Transverse colon (tissue), 4 donors: ENCODE measurements around the gene MSX2. TPM values are rescaled to one million over a fixed set of nuclear protein-coding genes. Genes with fewer than 3 reads are reported as not detected.

ENCODE experiments used
- DNase-seq: peaks from one replicate; pipeline ENCODE4 v3.0.0-alpha.2; 2019
- H3K27ac ChIP-seq, 4 donors: fragments of 200-600 bp; sonication (generic); 2 replicates each; pipeline ENCODE4 v1.5.1; 2016 to 2018; ENCODE audit warnings: inconsistent platforms in 4 of 4
- H3K27me3 ChIP-seq: fragments of 200-600 bp; sonication (generic); 2 replicates; pipeline ENCODE4 v1.5.1; 2017; ENCODE audit warnings: inconsistent platforms
- H3K36me3 ChIP-seq, 4 donors: fragments of 200-600 bp; sonication (generic); 2 replicates each; pipeline ENCODE4 v1.5.1; 2017 to 2019; ENCODE audit warnings: inconsistent platforms in 4 of 4
- H3K4me1 ChIP-seq, 4 donors: fragments of 200-600 bp; sonication (generic); 2 replicates each; pipeline ENCODE4 v1.5.1; 2017 to 2020; ENCODE audit warnings: inconsistent platforms in 4 of 4
- H3K4me3 ChIP-seq, 4 donors: fragments of 200-600 bp; sonication (generic); 1 replicate in 1 of 4; 2 replicates in 3 of 4; pipeline versions ENCODE4 v1.5.1 to v1.6.1; 2017 to 2019; ENCODE audit warnings: inconsistent platforms in 4 of 4
- H3K9me3 ChIP-seq, 2 donors: fragments of 200-600 bp; sonication (generic); 2 replicates each; pipeline ENCODE4 v1.5.1; 2017 to 2019; ENCODE audit warnings: inconsistent platforms in 2 of 2
- CTCF ChIP-seq, 5 experiments: fragments of 200-600 bp in 3 of 5; fragments of 450-650 bp in 2 of 5; sonication (generic) in 3 of 5; IDR thresholded peaks; 1 replicate in 2 of 5; 2 replicates in 3 of 5; pipeline ENCODE4 v1.5.1; 2016 to 2017; ENCODE audit warnings: antibody characterized with exemption in 5 of 5, inconsistent platforms in 3 of 5, mild to moderate bottlenecking in 2 of 5, moderate library complexity in 1 of 5
- EP300 ChIP-seq: sonication (generic); formaldehyde crosslinking; IDR thresholded peaks from one replicate; pipeline ENCODE4 v1.6.1; 2017; ENCODE audit warnings: antibody characterized with exemption, low read depth
- POLR2A ChIP-seq: fragments of 450-650 bp; IDR thresholded peaks from one replicate; pipeline ENCODE4 v1.6.1; 2016; ENCODE audit warnings: antibody characterized with exemption, mild to moderate bottlenecking, moderate library complexity
- POLR2AphosphoS5 ChIP-seq, 3 donors: sonication (generic); formaldehyde crosslinking; IDR thresholded peaks; one replicate each; pipeline ENCODE4 v1.6.1; 2016; ENCODE audit warnings: antibody characterized with exemption in 3 of 3
- WGBS, 2 donors: methylation state at CpG; one replicate each; pipeline ENCODE4 v1.1.5; 2018; ENCODE audit warnings: low coverage in 1 of 2; 5-methylcytosine and 5-hydroxymethylcytosine counted together
- in situ Hi-C, 4 donors: fragments of 200-750 bp; cut with MboI; loops; one replicate each; pipeline versions ENCODE4 v1.15.0 to v1.15.1; 2017; ENCODE audit warnings: low sequenced_read_pairs in 3 of 4, low pct_ligation_motif_present in 1 of 4, low pct_unique_long_range_greater_than_20kb in 1 of 4
- intact Hi-C: fragments of 100-400 bp; cut with DNase I; formaldehyde crosslinking; loops from one replicate; pipeline ENCODE4 v1.15.1; 2023; ENCODE audit warnings: low total_unique reads
- total RNA-seq, 4 donors: library from RNA; depleted of rRNA; stranded (reverse); fragments of >200 nt; gene quantifications; one replicate each; pipeline ENCODE4 v1.1.0, GENCODE V29; 2016

The MSX2 gene
- total RNA-seq, 4 donors from 2014 or later: 0.27 to 1.1 TPM; not detected in 2

GRCh38 chr5:174741352-174741751, 17.0 kb downstream of the MSX2 start:
- in situ Hi-C loops: no loop called here
- 42 to 51% methylated on average over 5 of the region's 5 CpGs for WGBS, 2 donors
- TF ChIP-seq EP300 (no peak), POLR2A (no peak), CTCF (IDR thresholded peaks at IDR 0.05) (no peak), POLR2AphosphoS5 (IDR thresholded peaks at IDR 0.05) (no peak)
- Histone ChIP-seq H3K27me3 (peaks cover 49% of the 10 kb centered on the region), H3K27ac (no peak overlapping the region), H3K36me3 (no peaks in the 10 kb centered on the region), H3K9me3 (no peaks in the 10 kb centered on the region), H3K4me3 (no peak overlapping the region), H3K4me1 (no peaks in the 10 kb centered on the region)
- DNase-seq: no peak
- intact Hi-C loops: no loop called here

- TF ChIP-seq EP300 (no peak), POLR2A (no peak), POLR2AphosphoS5 (IDR thresholded peaks at IDR 0.05) (no peak), CTCF (IDR thresholded peaks at IDR 0.05) (no peak)
- WGBS, 2 donors: 55 to 68% methylated on average over 2 of the region's 2 CpGs
- Histone ChIP-seq H3K4me3 (no peak overlapping the region), H3K4me1 (no peaks in the 10 kb centered on the region), H3K36me3 (no peaks in the 10 kb centered on the region), H3K27me3 (peaks cover 51% of the 10 kb centered on the region), H3K27ac (no peak overlapping the region), H3K9me3 (no peaks in the 10 kb centered on the region)
- intact Hi-C loops (loop anchor here (2.0 kb wide), 1 partner anchor 38 kb away; no protein-coding TSS in a partner anchor), in situ Hi-C loops (no loop called here)
- DNase-seq: no peak
These were observed 20.5 kb downstream of the MSX2 start for GRCh38 chr5:174744896-174745295.

- no peak for DNase-seq
- no peaks in the 10 kb centered on the region for H3K4me1 ChIP-seq
- in situ Hi-C loops: no loop called here
- H3K27ac ChIP-seq: no peak overlapping the region
- intact Hi-C loops: loop anchor here (2.0 kb wide), 1 partner anchor 39 kb away; no protein-coding TSS in a partner anchor
- no peaks in the 10 kb centered on the region for H3K36me3 ChIP-seq
- no peaks in the 10 kb centered on the region for H3K9me3 ChIP-seq
- no peak overlapping the region for H3K4me3 ChIP-seq
- 26 to 40% methylated on average over 7 to 8 of the region's 8 CpGs for WGBS, 2 donors
- peaks cover 57% of the 10 kb centered on the region for H3K27me3 ChIP-seq
- no peak for TF ChIP-seq POLR2AphosphoS5 (IDR thresholded peaks at IDR 0.05)
- no peak for TF ChIP-seq CTCF (IDR thresholded peaks at IDR 0.05)
- TF ChIP-seq POLR2A: no peak
- no peak for TF ChIP-seq EP300
These were observed 21.3 kb downstream of the MSX2 start for GRCh38 chr5:174745590-174746103.

GRCh38 chr5:174750711-174751110, 26.3 kb downstream of the MSX2 start:
- Histone ChIP-seq H3K27me3 (peaks cover 68% of the 10 kb centered on the region), H3K4me3 (peak overlapping the region in 1 of 4 donors; percentile 27), H3K4me1 (peaks cover 0 to 9% (median 2%) of the 10 kb centered on the region in 4 donors), H3K36me3 (no peaks in the 10 kb centered on the region), H3K9me3 (no peaks in the 10 kb centered on the region), H3K27ac (no peak overlapping the region)
- in situ Hi-C loops: no loop called here
- whole genome bisulfite sequencing, 2 donors: 7 to 13% methylated on average over 1 to 3 of the region's 3 CpGs
- no peak for TF ChIP-seq CTCF (IDR thresholded peaks at IDR 0.05)
- TF ChIP-seq POLR2AphosphoS5 (IDR thresholded peaks at IDR 0.05): no peak
- TF ChIP-seq EP300: no peak
- TF ChIP-seq POLR2A: no peak
- intact Hi-C loops: no loop called here
- no peak for DNase-seq
